Neural progenitor cell (in vitro differentiated cells): ENCODE data around the gene OR52B2.

Source experiments
- CTCF ChIP-seq: fragments of 200-600 bp; sonication (generic); IDR thresholded peaks from 2 replicates; pipeline ENCODE4 v1.5.1; 2017; ENCODE audit warnings: antibody characterized with exemption, mild to moderate bottlenecking
- EZH2 ChIP-seq: fragments of 200-600 bp; sonication (generic); IDR thresholded peaks from 2 replicates; pipeline ENCODE4 v1.6.1; 2017; ENCODE audit warnings: antibody characterized with exemption, mild to moderate bottlenecking, moderate library complexity
- EZH2phosphoT487 ChIP-seq: fragments of 200-600 bp; sonication (generic); IDR thresholded peaks from 2 replicates; pipeline ENCODE4 v1.6.1; 2017; ENCODE audit warnings: antibody characterized with exemption

GRCh38 chr11:6204706-6205105 is 34.6 kb upstream of the OR52B2 start:
- no peak for TF ChIP-seq CTCF
- no peak for TF ChIP-seq EZH2
- no peak for TF ChIP-seq EZH2phosphoT487
